GM21717 (cell line): Measurements from ENCODE around the gene BCAS4.
A peak's percentile ranks its signal among the peaks of the same experiment; 100 is the strongest.

Source experiments
- ATAC-seq: cut with Tn5 transposase; IDR thresholded peaks from one replicate; pipeline ENCODE4 v1.9.1; 2021; ENCODE audit warnings: mild to moderate bottlenecking, moderate library complexity; ENCODE audit not compliant: unreplicated experiment

Gene BCAS4

GRCh38 chr20:50820515-50821256 lies 25.8 kb downstream of the BCAS4 start:
- no peak for ATAC-seq

DNA sequence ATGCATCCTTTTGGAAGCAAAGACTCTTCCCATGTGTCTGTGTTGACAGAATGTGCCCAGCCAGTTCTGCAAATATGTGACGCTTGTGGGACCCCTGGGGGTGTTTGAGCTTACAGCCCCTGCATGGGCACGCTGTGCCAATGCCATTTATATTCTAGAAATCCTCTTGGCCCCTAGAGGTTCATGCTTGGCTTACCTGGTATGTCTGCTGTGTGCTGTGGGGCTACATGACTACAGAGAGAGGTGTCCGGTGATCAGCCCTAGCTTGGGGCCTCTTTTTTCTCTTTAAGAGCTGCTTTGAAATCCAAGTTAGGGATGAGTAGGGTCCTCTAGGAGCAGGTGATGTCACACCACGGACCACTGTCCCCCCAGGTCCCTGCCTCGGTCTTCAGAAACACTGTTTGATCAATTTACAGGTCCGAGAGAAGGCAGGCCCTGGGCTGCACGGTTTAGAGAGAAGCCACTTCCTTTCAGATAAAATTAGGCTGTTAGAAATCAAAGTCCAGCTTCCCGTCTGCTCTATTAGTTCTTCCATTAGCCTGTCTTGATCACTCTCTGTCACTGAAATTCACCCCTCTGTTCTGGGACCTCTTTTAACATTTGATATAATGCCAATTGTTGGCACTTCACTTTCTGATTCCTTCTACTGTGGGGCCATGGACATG lies 26.5 kb downstream of the BCAS4 start:
- no peak for ATAC-seq

GRCh38 chr20:50821994-50822393 lies 27.1 kb downstream of the BCAS4 start:
- ATAC-seq, result no peak

DNA sequence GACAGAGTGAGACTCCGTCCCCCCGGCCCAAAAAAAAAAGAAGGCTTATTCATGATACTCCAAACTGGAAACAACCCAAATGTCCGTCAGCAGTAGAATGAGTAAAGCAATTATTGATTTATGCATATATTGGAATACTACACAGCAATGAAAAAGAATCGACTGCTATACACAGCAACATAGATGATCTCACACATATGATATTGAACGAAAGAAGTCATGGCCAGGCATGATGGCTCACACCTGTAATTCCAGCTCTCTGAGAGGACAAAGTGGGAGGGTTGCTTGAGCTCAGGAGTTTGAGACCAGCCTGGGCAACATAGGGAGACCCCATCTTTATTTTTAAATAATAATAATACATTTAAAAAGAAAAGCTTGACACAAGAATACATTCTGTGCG lies 28.5 kb downstream of the BCAS4 start:
- no peak for ATAC-seq

DNA sequence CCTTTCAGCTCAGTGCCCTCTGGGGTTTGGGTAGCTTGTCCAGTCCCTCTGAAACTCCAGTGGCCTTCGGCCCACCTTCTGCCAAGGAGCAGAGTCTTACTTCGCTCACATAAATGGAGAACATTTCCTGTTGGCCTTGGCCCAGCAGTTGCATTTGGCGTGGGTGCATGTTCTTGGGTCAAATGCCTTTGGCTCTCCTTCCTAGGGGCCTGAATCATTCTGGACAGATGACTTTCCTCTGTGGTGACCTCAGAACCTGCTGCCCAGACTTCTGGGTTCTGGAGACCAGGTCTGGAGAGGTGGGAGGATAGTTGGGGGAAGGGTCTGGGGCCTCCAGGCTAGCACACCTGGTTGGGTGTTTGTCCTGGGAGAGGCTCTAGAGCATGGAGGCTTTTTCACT lies 29.3 kb downstream of the BCAS4 start:
- ATAC-seq, result no peak

- no peak for ATAC-seq
Observed at GRCh38 chr20:50826121-50826520, 31.3 kb downstream of the BCAS4 start.

DNA sequence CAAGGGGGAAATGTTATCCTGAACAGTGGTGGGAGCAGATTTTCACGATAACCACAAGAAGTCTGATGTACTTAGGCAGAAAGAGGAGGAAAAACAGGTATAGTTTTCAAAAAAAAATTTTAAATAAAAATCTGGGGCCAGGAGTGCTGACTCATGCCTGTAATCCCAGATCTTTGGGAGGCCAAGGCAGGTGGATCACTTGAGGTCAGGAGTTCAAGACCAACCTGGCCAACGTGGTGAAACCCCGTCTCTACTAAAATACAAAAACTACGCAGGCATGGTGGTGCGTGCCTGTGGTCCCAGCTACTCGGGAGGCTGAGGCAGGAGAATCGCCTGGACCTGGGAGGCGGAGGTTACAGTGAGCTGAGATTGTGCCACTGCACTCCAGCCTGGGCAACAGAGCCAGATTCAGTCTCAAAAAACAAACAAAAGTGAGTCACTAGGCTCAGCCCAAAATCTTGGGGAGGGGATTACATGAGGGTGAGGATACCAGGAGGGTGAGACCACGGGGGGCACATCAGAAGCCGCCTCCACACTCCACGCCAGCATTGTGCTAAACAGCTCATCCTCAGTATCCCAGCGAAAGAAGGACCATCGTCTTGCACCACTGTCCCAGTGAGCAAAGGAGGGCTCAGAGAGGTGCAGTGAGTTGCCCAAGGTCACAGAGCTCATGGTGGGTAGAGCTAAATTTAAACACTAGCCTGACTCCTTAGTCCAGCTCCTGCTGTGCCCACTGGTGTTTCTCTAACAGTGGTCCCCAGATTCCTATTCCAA lies 33.7 kb downstream of the BCAS4 start:
- ATAC-seq, result no peak

- no peak for ATAC-seq
Observed at GRCh38 chr20:50831622-50832021, 36.8 kb downstream of the BCAS4 start.

DNA sequence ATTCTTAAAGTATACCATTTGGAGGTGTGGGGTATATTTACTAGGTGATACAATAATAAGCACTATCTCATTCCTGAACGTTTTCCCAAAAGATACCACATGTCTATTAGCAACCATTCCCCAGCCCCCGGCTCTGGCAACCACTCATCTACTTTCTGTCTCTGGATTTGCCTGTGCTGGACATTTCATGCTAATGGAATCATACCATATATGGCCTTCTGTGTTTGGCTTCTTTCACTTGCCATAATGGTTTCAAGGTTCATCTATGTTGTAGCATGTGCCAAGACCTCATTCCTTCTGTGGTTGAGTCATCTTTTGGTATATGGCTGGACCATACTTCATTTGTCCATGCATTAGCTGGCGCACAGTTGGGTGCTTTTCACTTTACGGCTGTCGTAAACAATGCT lies 39.7 kb downstream of the BCAS4 start:
- no peak for ATAC-seq

DNA sequence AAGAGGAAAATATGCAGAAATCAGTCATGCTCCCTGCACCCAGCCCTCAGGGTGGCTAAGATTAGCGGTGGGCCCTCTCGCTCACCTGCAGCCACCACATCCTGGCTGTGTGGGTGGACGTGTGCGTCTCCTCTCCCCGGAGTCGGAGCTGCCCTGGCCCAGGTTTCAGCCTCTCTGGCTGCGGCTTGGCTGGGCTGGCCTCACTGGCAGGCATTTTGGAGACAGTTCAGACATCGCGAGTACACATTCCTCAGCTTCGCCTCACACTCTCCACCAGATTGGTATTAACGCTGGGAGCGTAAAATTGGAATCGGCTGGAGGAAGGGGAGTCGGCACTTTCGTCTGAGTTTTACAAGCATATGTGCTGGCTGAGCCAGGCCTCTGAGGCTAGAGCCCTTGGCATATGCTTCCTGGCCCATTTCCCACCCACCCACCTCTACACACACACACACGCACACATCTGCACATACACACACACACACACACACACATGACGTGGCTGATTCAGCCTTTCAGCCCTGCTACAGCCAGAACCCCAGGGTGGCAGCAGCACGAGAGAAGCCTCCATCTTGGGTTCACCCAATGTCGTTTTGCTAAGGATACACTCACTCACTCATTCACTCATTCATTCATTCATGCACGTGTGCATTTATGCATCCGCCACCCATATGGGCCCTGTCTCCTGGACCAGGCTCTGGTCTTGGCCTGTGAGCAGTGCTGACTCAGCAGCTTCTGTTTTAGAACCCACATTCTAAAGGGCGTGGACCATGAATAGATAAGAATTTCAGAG lies 42.9 kb downstream of the BCAS4 start:
- no peak for ATAC-seq

DNA sequence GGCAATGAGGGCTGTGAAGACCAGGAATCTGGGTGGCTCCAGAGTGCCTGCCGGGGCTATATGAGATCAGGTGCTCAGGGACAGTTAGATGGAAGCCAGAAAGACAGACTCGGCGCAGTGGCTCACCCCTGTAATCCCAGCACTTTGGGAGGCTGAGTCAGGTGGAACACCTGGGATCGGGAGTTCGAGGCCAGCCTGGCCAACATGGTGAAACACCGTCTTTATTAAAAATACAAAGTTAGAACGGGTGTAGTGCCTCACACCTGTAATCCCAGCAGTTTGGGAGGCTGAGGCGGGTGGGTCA lies 43.4 kb downstream of the BCAS4 start:
- no peak for ATAC-seq

GRCh38 chr20:50838707-50839385 lies 44.0 kb downstream of the BCAS4 start:
- ATAC-seq, result no peak

DNA sequence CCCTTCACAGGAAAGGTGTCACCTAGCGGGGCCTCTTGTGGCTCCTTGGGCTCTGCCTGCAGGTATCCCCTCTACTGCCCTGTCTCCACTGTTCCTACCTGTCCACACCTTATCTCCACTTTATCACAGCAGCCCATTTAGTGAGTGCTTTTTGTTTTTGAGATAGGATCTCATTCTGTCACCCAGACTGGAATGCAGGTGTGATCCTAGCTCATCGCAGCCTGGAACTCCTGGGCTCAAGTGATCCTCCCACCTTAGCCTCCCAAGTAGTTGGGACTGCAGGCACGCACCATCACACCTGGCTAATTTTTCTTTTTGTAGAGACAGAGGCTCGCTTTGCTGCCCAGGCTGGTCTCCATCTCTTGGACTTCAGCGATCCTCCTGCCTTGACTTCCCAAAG lies 48.0 kb downstream of the BCAS4 start:
- no peak for ATAC-seq

DNA sequence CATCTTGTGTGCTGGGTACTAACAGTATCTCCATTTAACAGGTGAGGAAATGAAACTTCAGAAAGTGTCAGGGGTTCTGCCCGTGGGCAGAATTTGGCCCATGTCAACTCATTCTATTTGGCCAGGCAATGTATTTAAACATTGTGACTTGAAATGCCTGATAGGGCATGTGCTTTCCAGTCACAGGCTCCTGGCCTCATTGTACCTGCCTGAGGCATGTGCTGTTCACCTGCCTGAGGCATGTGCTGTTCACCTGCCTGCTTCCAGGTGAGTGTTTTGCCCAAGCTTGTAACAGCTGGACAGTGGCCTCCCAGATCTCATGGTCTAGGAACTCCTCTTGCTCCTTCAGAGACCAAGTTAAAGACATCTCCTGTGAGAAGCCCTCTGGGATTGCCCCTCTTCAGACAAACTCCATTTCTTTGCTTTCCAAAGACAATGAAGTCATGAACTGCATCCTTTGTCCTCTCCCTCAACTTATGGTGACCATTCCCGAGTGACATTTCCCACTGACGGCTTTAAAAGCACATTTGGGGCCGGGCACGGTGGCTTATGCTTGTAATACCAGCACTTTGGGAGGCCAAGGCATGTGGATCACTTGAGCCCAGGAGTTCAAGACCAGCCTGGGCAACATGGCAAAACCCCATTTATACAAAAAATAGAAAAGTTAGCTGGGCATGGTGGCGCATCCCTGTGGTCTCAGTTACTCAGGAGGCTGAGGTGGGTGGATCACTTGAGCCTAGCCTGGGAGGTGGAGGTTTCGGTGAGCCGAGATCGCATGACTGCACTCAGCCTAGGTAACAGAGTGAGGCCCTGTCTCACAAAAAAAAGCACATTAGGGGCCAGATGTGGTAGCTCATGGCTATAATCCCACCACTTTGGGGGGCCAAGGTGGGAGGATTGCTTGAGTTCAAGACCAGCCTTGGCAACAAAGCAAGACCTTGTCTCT lies 48.7 kb downstream of the BCAS4 start:
- ATAC-seq, result no peak

DNA sequence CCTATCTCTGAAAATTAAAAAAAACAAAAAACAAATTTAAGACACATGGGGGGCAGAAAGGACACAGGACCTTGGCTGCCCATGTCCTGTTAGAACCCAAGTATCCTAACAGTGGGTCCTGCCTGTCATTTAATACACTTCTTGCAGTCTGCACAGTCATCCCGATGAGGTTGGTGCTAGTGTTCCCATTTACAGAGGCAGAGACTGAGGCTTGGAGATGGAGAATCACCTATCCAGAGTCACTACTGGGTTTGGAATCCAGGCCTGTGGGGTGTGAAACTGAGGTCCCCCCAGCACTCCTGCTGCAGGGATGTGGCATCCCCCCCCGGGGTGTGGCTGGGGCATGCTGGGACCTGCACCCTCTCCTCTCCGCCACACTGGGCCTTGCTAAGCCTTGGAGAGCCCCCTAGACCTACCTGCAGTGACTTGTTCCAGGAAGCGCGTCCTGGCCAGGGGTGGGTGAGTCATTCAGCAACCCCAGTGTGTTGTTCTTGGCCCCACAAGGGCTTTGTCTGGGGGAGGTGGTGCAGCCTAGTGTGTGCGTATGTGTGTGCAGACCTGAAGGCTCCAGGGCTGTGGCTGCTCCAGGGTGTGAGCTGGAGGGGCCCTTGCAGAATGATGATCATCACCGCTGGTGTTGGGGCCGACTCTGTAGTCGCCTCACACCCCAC lies 49.7 kb downstream of the BCAS4 start:
- peak; percentile 91 for ATAC-seq

GRCh38 chr20:50845566-50846215 lies 50.8 kb downstream of the BCAS4 start:
- no peak for ATAC-seq

- ATAC-seq, result no peak
Observed at GRCh38 chr20:50848341-50848808, 53.5 kb downstream of the BCAS4 start.

GRCh38 chr20:50848846-50849673 lies 54.2 kb downstream of the BCAS4 start:
- no peak for ATAC-seq
